Prostate gland (tissue), 2 donors: ENCODE measurements around the gene WNT8A.

Experiments
- POLR2A ChIP-seq: fragments of 450-650 bp; IDR thresholded peaks from one replicate; pipeline ENCODE4 v1.6.1; 2016; ENCODE audit warnings: antibody characterized with exemption, mild to moderate bottlenecking
- POLR2AphosphoS5 ChIP-seq: sonication (generic); formaldehyde crosslinking; IDR thresholded peaks from one replicate; pipeline ENCODE4 v1.6.1; 2017; ENCODE audit warnings: antibody characterized with exemption
- TF ChIP-seq, protein P1 (sequence below), 4 experiments: fragments of 200-600 bp in 2 of 4; fragments of 450-650 bp in 2 of 4; sonication (generic) in 2 of 4; IDR thresholded peaks; 1 replicate in 3 of 4; 2 replicates in 1 of 4; pipeline ENCODE4 v1.5.1; 2016 to 2019; ENCODE audit warnings: antibody characterized with exemption in 4 of 4, mild to moderate bottlenecking in 2 of 4, moderate library complexity in 2 of 4

DNA sequence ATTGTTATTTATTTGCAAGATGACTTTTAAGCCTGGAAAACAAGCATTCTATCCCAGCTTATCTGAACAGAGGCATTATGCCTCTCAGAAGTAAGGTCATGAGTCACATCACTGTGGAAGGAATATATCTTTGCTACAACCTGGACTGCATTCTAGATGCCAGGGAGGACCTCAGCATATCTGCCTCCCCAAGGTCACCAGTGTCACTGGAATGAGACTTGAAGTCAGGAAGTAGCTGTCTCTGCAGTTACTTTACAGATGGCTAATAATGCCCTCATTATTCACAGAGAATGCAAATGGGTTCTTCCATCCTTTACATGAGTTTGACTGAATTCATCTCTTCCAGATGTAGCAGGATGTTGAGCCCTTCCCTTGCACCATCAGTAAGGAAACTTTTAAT lies 46.6 kb upstream of the WNT8A start:
- TF ChIP-seq, protein P1, sequence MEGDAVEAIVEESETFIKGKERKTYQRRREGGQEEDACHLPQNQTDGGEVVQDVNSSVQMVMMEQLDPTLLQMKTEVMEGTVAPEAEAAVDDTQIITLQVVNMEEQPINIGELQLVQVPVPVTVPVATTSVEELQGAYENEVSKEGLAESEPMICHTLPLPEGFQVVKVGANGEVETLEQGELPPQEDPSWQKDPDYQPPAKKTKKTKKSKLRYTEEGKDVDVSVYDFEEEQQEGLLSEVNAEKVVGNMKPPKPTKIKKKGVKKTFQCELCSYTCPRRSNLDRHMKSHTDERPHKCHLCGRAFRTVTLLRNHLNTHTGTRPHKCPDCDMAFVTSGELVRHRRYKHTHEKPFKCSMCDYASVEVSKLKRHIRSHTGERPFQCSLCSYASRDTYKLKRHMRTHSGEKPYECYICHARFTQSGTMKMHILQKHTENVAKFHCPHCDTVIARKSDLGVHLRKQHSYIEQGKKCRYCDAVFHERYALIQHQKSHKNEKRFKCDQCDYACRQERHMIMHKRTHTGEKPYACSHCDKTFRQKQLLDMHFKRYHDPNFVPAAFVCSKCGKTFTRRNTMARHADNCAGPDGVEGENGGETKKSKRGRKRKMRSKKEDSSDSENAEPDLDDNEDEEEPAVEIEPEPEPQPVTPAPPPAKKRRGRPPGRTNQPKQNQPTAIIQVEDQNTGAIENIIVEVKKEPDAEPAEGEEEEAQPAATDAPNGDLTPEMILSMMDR (IDR thresholded peaks at IDR 0.05): no peak
- TF ChIP-seq POLR2A (no peak), POLR2AphosphoS5 (no peak)
